AG09309 (cell line): ENCODE measurements around the gene GAD1.

Experiments used
- DNase-seq: peaks from one replicate; pipeline ENCODE4 v3.0.0-alpha.2; 2010; ENCODE audit warnings: low read depth
- H3K4me3 ChIP-seq: 2 replicates; pipeline ENCODE4 v1.5.1; 2011; ENCODE audit warnings: mild to moderate bottlenecking, low read depth, low read length, moderate library complexity; ENCODE audit not compliant: control insufficient read depth
- CTCF ChIP-seq: IDR thresholded peaks from 2 replicates; pipeline ENCODE4 v1.5.1; 2011; ENCODE audit warnings: mild to moderate bottlenecking, low read depth, low read length, inconsistent platforms; ENCODE audit not compliant: insufficient read depth, control insufficient read depth; ENCODE audit errors: missing control alignments

GAD1 gene

GRCh38 chr2:170886386-170886785 is 69.7 kb downstream of the GAD1 start:
- TF ChIP-seq CTCF = no peak
- DNase-seq = peak; percentile 23
- no peak overlapping the region for H3K4me3 ChIP-seq

GRCh38 chr2:170887496-170887895 is 70.8 kb downstream of the GAD1 start:
- no peak for TF ChIP-seq CTCF
- no peak overlapping the region for H3K4me3 ChIP-seq
- no peak for DNase-seq

GRCh38 chr2:170887896-170888295 is 71.2 kb downstream of the GAD1 start:
- no peak for TF ChIP-seq CTCF
- DNase-seq = no peak
- H3K4me3 ChIP-seq = no peak overlapping the region

GRCh38 chr2:170891893-170892292 is 75.2 kb downstream of the GAD1 start:
- H3K4me3 ChIP-seq = no peak overlapping the region
- TF ChIP-seq CTCF = no peak
- DNase-seq = no peak

GRCh38 chr2:170892391-170892951 is 75.8 kb downstream of the GAD1 start:
- no peak for DNase-seq
- H3K4me3 ChIP-seq = no peak overlapping the region
- no peak for TF ChIP-seq CTCF

GRCh38 chr2:170895023-170895757 is 78.5 kb downstream of the GAD1 start:
- H3K4me3 ChIP-seq = no peak overlapping the region
- TF ChIP-seq CTCF = no peak
- DNase-seq = no peak
